ENCODE results near the gene KCP.

Gene KCP

GRCh38 chr7:128886391-128887168 lies 23.9 kb downstream of the KCP start:
- Histone ChIP-seq H4K20me1 (ENCODE audit: insufficient read depth, low read length, poor library complexity, severe bottlenecking) (no peaks in the 10 kb centered on the region), H3K36me3 (ENCODE audit: insufficient read depth, low read length) (no peaks in the 10 kb centered on the region), H3K4me2 (ENCODE audit: low read depth, low read length, poor library complexity, severe bottlenecking) (no peak overlapping the region), H3F3A (ENCODE audit: low read depth) (no peaks in the 10 kb centered on the region), H3K9me2 (replicated peaks; ENCODE audit: low read depth, low read length) (no peaks in the 10 kb centered on the region), H3K9me3 (ENCODE audit: insufficient read depth, low read depth, low read length) (no peaks in the 10 kb centered on the region), H2AFZ (ENCODE audit: low read length) (no peak overlapping the region; the same call in 1 of the 2 replicates), H3K4me3 (ENCODE audit: low read length, poor library complexity, severe bottlenecking) (no peak overlapping the region), H3K9ac (ENCODE audit: low read depth, low read length, poor library complexity, severe bottlenecking) (no peak overlapping the region), H3K4me1 (ENCODE audit: insufficient read depth, low read length, poor library complexity, severe bottlenecking) (no peaks in the 10 kb centered on the region), H3K27me3 (ENCODE audit: insufficient read depth, low read length, poor library complexity, severe bottlenecking) (no peaks in the 10 kb centered on the region), H3K79me2 (ENCODE audit: insufficient read depth, low read length) (no peaks in the 10 kb centered on the region)
- no peak for TF ChIP-seq EZH2phosphoT487 (IDR thresholded peaks at IDR 0.05; ENCODE audit: borderline replicate concordance)
- TF ChIP-seq, protein P1, sequence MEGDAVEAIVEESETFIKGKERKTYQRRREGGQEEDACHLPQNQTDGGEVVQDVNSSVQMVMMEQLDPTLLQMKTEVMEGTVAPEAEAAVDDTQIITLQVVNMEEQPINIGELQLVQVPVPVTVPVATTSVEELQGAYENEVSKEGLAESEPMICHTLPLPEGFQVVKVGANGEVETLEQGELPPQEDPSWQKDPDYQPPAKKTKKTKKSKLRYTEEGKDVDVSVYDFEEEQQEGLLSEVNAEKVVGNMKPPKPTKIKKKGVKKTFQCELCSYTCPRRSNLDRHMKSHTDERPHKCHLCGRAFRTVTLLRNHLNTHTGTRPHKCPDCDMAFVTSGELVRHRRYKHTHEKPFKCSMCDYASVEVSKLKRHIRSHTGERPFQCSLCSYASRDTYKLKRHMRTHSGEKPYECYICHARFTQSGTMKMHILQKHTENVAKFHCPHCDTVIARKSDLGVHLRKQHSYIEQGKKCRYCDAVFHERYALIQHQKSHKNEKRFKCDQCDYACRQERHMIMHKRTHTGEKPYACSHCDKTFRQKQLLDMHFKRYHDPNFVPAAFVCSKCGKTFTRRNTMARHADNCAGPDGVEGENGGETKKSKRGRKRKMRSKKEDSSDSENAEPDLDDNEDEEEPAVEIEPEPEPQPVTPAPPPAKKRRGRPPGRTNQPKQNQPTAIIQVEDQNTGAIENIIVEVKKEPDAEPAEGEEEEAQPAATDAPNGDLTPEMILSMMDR (conservative IDR thresholded peaks at IDR 0.05; ENCODE audit: low read length), result no peak

DNA sequence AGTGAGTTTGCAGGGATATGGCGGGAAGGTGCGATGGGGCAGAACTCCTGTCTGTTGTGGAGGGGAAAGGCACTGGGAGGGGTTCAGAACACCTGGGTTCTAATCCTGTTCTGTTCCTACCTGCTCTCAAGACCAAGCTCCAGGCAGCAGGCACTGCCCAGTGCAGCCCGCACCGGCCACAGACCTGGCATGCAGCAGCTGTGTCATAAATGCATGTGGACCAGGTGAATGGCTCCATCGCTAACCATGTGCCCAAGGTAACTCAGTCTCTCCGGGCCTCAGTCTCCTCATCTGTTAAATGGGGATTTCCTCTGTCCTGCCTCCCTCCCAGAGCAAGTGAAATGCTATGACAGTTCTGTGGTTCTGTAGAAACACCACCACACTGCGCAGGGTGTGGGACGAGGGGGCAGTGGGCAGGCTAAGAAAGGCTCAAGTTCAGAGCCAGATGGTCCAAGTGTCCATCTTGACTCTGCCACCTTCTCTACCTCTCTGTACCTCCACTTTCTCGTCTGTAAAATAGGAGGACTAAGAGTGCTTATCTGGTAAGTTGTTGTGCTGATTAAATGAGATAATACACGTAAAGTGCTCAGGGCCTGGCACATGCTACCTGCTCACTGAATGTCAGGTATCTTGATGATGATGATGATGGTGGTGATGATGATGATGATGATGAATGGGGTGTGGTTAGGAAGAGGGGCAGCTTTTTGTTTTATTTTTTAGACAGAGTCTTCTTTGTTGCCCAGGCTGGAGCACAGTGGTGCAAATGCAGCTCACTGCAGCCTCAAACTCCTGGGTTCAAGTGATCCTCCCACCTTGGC lies 24.9 kb downstream of the KCP start:
- H3K36me3 ChIP-seq (ENCODE audit: insufficient read depth, low read length), result no peaks in the 10 kb centered on the region
- H3K4me2 ChIP-seq (ENCODE audit: low read depth, low read length, poor library complexity, severe bottlenecking), result no peak overlapping the region
- H3K79me2 ChIP-seq (ENCODE audit: insufficient read depth, low read length), result no peaks in the 10 kb centered on the region
- H3K9me3 ChIP-seq (ENCODE audit: insufficient read depth, low read depth, low read length), result no peaks in the 10 kb centered on the region
- TF ChIP-seq, protein P1 (conservative IDR thresholded peaks at IDR 0.05; ENCODE audit: low read length), result no peak
- no peak for TF ChIP-seq EZH2phosphoT487 (IDR thresholded peaks at IDR 0.05; ENCODE audit: borderline replicate concordance)
- H3F3A ChIP-seq (ENCODE audit: low read depth), result no peaks in the 10 kb centered on the region
- no peak overlapping the region for H2AFZ ChIP-seq (ENCODE audit: low read length)
- H3K27me3 ChIP-seq (ENCODE audit: insufficient read depth, low read length, poor library complexity, severe bottlenecking), result no peaks in the 10 kb centered on the region
- H3K4me3 ChIP-seq (ENCODE audit: low read length, poor library complexity, severe bottlenecking), result no peak overlapping the region
- H3K9me2 ChIP-seq (replicated peaks; ENCODE audit: low read depth, low read length), result no peaks in the 10 kb centered on the region
- H3K9ac ChIP-seq (ENCODE audit: low read depth, low read length, poor library complexity, severe bottlenecking), result no peak overlapping the region
- H4K20me1 ChIP-seq (ENCODE audit: insufficient read depth, low read length, poor library complexity, severe bottlenecking), result no peaks in the 10 kb centered on the region
- no peaks in the 10 kb centered on the region for H3K4me1 ChIP-seq (ENCODE audit: insufficient read depth, low read length, poor library complexity, severe bottlenecking)

DNA sequence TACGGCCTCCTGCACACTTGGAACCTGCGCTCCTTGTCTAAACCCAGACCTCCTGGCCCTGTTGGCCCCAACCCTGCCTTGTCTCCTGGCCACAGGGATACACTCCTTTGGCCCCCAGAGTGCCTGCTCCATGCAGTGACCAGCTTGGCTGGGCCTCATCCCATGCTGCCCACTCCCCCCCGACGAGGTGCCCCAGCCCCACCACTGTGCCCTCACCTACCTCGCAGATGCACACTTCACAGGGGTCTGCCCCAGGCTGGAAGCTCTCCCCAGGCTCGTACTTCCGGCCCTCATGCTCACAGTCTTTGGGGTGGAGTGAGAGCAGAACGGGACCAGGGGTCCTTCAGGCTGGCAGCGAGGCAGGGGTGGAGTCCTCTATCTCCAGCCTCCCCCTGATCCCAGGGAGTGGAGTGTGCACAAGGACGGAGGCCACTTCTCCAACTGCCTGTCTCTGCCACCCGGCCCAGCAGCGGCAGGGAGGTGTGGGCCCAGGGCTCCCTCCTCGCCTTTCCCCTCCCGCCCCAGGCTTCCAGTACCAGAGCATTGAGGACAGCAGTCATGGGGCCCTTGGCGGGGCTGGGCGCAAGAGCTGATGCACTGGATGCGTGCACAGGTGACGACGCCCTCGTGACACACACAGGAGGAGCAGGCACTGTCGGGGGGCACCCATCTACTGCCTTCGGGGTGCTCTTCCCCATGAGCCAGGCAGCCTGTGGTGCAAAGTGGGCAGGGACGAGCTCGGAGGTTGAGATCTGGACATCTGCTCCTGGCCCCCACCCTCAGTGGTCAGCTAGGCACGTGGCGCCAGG lies 25.7 kb downstream of the KCP start:
- no peak overlapping the region for H2AFZ ChIP-seq (ENCODE audit: low read length)
- no peak for TF ChIP-seq EZH2phosphoT487 (IDR thresholded peaks at IDR 0.05; ENCODE audit: borderline replicate concordance)
- TF ChIP-seq, protein P1 (conservative IDR thresholded peaks at IDR 0.05; ENCODE audit: low read length), result no peak

More for the DNA sequence above, 25.7 kb downstream of the KCP start:
- Histone ChIP-seq H3K9me3 (ENCODE audit: insufficient read depth, low read depth, low read length) (no peaks in the 10 kb centered on the region), H3F3A (ENCODE audit: low read depth) (no peaks in the 10 kb centered on the region), H3K27me3 (ENCODE audit: insufficient read depth, low read length, poor library complexity, severe bottlenecking) (no peaks in the 10 kb centered on the region), H3K4me3 (ENCODE audit: low read length, poor library complexity, severe bottlenecking) (no peak overlapping the region), H3K36me3 (ENCODE audit: insufficient read depth, low read length) (no peaks in the 10 kb centered on the region), H3K79me2 (ENCODE audit: insufficient read depth, low read length) (no peaks in the 10 kb centered on the region), H3K9me2 (replicated peaks; ENCODE audit: low read depth, low read length) (no peaks in the 10 kb centered on the region), H4K20me1 (ENCODE audit: insufficient read depth, low read length, poor library complexity, severe bottlenecking) (no peaks in the 10 kb centered on the region), H3K4me2 (ENCODE audit: low read depth, low read length, poor library complexity, severe bottlenecking) (no peak overlapping the region), H3K4me1 (ENCODE audit: insufficient read depth, low read length, poor library complexity, severe bottlenecking) (no peaks in the 10 kb centered on the region), H3K9ac (ENCODE audit: low read depth, low read length, poor library complexity, severe bottlenecking) (no peak overlapping the region)
